H1 (cell line): ENCODE measurements around the gene BBX. TPM values are rescaled to one million over a fixed set of nuclear protein-coding genes. Genes with fewer than 3 reads are reported as not detected.

Experiments
- CTCF ChIA-PET: fragments of 300-600 bp; sonication (Branson Sonifier 250); formaldehyde crosslinking; loops from one replicate; lab custom pipeline; 2021; ENCODE audit not compliant: partially characterized antibody; lab: Charles Lee
- POLR2A ChIA-PET: fragments of 300-600 bp; sonication (Branson Sonifier 250); formaldehyde crosslinking; loops from one replicate; lab custom pipeline; 2021; ENCODE audit warnings: inconsistent platforms; ENCODE audit not compliant: partially characterized antibody; lab: Charles Lee
- DNase-seq, 2 experiments: peaks; one replicate each; pipeline versions ENCODE4 v3.0.0 to v3.0.0-alpha.2; 2010 to 2022; ENCODE audit warnings: low spot score in 2 of 2, low read depth in 1 of 2, mixed read lengths in 1 of 2
- FAIRE-seq: peaks from 2 replicates; lab custom pipeline; 2011; peaks lifted over from hg19 to GRCh38; lab: Jason Lieb, UNC
- H2AFZ ChIP-seq: 2 replicates; pipeline ENCODE4 v1.8.1; 2012; ENCODE audit warnings: low read length, inconsistent platforms
- H2AK5ac ChIP-seq: 2 replicates; pipeline ENCODE4 v1.6.1; 2013; ENCODE audit warnings: low read depth, low read length
- H2BK120ac ChIP-seq: replicated peaks from 2 replicates; pipeline ENCODE3; 2013; ENCODE audit warnings: low read depth, low read length, inconsistent platforms
- H2BK12ac ChIP-seq: 2 replicates; pipeline ENCODE4 v1.6.1; 2013; ENCODE audit warnings: low read depth, low read length
- H2BK15ac ChIP-seq: 2 replicates; pipeline ENCODE4 v1.6.1; 2013; ENCODE audit warnings: low read length
- H2BK20ac ChIP-seq: 2 replicates; pipeline ENCODE4 v1.6.1; 2013; ENCODE audit warnings: low read length
- H2BK5ac ChIP-seq: 2 replicates; pipeline ENCODE4 v1.6.1; 2013; ENCODE audit warnings: low read depth, low read length
- H3K14ac ChIP-seq: 2 replicates; pipeline ENCODE4 v1.6.1; 2013; ENCODE audit warnings: inconsistent platforms; ENCODE audit not compliant: insufficient read length
- H3K18ac ChIP-seq: 2 replicates; pipeline ENCODE4 v1.6.1; 2013; ENCODE audit warnings: low read length; ENCODE audit errors: extremely low read depth
- H3K23ac ChIP-seq: 2 replicates; pipeline ENCODE4 v1.6.1; 2013; ENCODE audit warnings: inconsistent platforms; ENCODE audit not compliant: insufficient read length
- H3K23me2 ChIP-seq: 2 replicates; pipeline ENCODE4 v1.6.1; 2013; ENCODE audit warnings: low read depth, low read length
- H3K27ac ChIP-seq: 2 replicates; pipeline ENCODE4 v1.6.1; 2011; ENCODE audit warnings: low read depth, low read length, inconsistent platforms
- H3K27me3 ChIP-seq, 4 experiments: replicated peaks in 1 of 4; 1 replicate in 1 of 4; 2 replicates in 3 of 4; pipeline versions ENCODE4 v1.6.1 to v1.8.1; 2011 to 2013; ENCODE audit warnings: low read length in 3 of 4, mild to moderate bottlenecking in 3 of 4, inconsistent platforms in 2 of 4, mixed read lengths in 2 of 4, moderate library complexity in 1 of 4; ENCODE audit not compliant: control insufficient read depth in 3 of 4, insufficient read depth in 3 of 4; ENCODE audit errors: extremely low read depth in 1 of 4
- H3K36me3 ChIP-seq, 4 experiments: 2 replicates each; pipeline versions ENCODE4 v1.6.1 to v1.8.1; 2011 to 2013; ENCODE audit warnings: mild to moderate bottlenecking in 4 of 4, low read length in 3 of 4, moderate library complexity in 2 of 4, control low read depth in 1 of 4, inconsistent platforms in 1 of 4; ENCODE audit not compliant: insufficient read depth in 4 of 4, control insufficient read depth in 2 of 4
- H3K4ac ChIP-seq: replicated peaks from 2 replicates; pipeline ENCODE3; 2013; ENCODE audit warnings: low read length, low read depth, mixed read lengths, inconsistent platforms; ENCODE audit not compliant: insufficient read length
- H3K4me1 ChIP-seq, 4 experiments: replicated peaks in 1 of 4; 1 replicate in 1 of 4; 2 replicates in 3 of 4; pipeline versions ENCODE4 v1.6.1 to v1.8.1; 2011 to 2013; ENCODE audit warnings: low read length in 3 of 4, inconsistent platforms in 2 of 4, mixed read lengths in 1 of 4; ENCODE audit not compliant: insufficient read depth in 4 of 4, control insufficient read depth in 3 of 4
- H3K4me2 ChIP-seq, 2 experiments: 2 replicates each; pipeline versions ENCODE4 v1.6.1 to v1.8.1; 2011 to 2013; ENCODE audit warnings: low read depth in 2 of 2, low read length in 2 of 2, control low read depth in 1 of 2, inconsistent platforms in 1 of 2, mild to moderate bottlenecking in 1 of 2; ENCODE audit not compliant: insufficient read depth in 1 of 2
- H3K4me3 ChIP-seq, 4 experiments: fragments of 200-600, 300-600 bp in 1 of 4; sonication (generic), shearing (Covaris generic), sonication (Bioruptor Twin) in 1 of 4; 2 replicates each; pipeline versions ENCODE4 v1.5.1 to v1.8.1; 2011 to 2016; ENCODE audit warnings: low read length in 4 of 4, low read depth in 3 of 4, control low read depth in 2 of 4, inconsistent platforms in 2 of 4, mild to moderate bottlenecking in 2 of 4, mixed read lengths in 1 of 4, moderate library complexity in 1 of 4; ENCODE audit not compliant: insufficient read depth in 2 of 4; ENCODE audit errors: extremely low read depth in 1 of 4
- H3K56ac ChIP-seq: replicated peaks from 2 replicates; pipeline ENCODE3; 2013; ENCODE audit warnings: low read depth, mild to moderate bottlenecking, mixed read lengths, low read length, inconsistent platforms; ENCODE audit not compliant: insufficient read length
- H3K79me1 ChIP-seq: 2 replicates; pipeline ENCODE4 v1.6.1; 2013; ENCODE audit warnings: low read depth, low read length, control low read depth
- H3K79me2 ChIP-seq, 2 experiments: 2 replicates each; pipeline versions ENCODE4 v1.6.1 to v1.8.1; 2012 to 2013; ENCODE audit warnings: low read length in 2 of 2, mild to moderate bottlenecking in 2 of 2, inconsistent platforms in 1 of 2; ENCODE audit not compliant: insufficient read depth in 2 of 2, control insufficient read depth in 1 of 2
- H3K9ac ChIP-seq, 4 experiments: replicated peaks in 1 of 4; 1 replicate in 1 of 4; 2 replicates in 3 of 4; pipeline versions ENCODE4 v1.6.1 to v1.8.1; 2011 to 2013; ENCODE audit warnings: low read depth in 3 of 4, low read length in 3 of 4, control low read depth in 2 of 4, mild to moderate bottlenecking in 2 of 4, moderate library complexity in 2 of 4, inconsistent platforms in 1 of 4; ENCODE audit errors: extremely low read depth in 1 of 4
- H3K9me3 ChIP-seq, 2 experiments: 2 replicates each; pipeline versions ENCODE4 v1.6.1 to v1.8.1; 2012 to 2013; ENCODE audit warnings: mild to moderate bottlenecking in 2 of 2, moderate library complexity in 2 of 2, control low read depth in 1 of 2, inconsistent platforms in 1 of 2, low read depth in 1 of 2, low read length in 1 of 2, mixed read lengths in 1 of 2; ENCODE audit not compliant: insufficient read depth in 2 of 2
- H4K20me1 ChIP-seq, 2 experiments: replicated peaks in 1 of 2; 2 replicates each; pipeline versions ENCODE3 to v1.8.1; 2011 to 2013; ENCODE audit warnings: inconsistent platforms in 2 of 2, low read length in 2 of 2, mild to moderate bottlenecking in 1 of 2; ENCODE audit not compliant: insufficient read depth in 2 of 2, control insufficient read depth in 1 of 2
- H4K5ac ChIP-seq: 2 replicates; pipeline ENCODE4 v1.6.1; 2013; ENCODE audit warnings: low read length, low read depth, mixed read lengths, inconsistent platforms; ENCODE audit not compliant: insufficient read length
- H4K8ac ChIP-seq: 2 replicates; pipeline ENCODE4 v1.8.0; 2013; ENCODE audit warnings: mild to moderate bottlenecking, moderate library complexity, low read length, inconsistent platforms; ENCODE audit not compliant: insufficient read depth; ENCODE audit errors: extremely low read depth
- H4K91ac ChIP-seq: replicated peaks from 2 replicates; pipeline ENCODE3; 2013; ENCODE audit warnings: low read length, mixed read lengths, inconsistent platforms; ENCODE audit not compliant: insufficient read length
- CTCF ChIP-seq, 3 experiments: IDR thresholded peaks; 1 replicate in 2 of 3; 2 replicates in 1 of 3; pipeline versions ENCODE4 v1.5.1 to v1.6.1; 2011; ENCODE audit warnings: low read length in 3 of 3, mild to moderate bottlenecking in 3 of 3, inconsistent platforms in 2 of 3, low read depth in 1 of 3, moderate library complexity in 1 of 3; ENCODE audit not compliant: insufficient read depth in 1 of 3; ENCODE audit errors: control extremely low read depth in 1 of 3
- POLR2A ChIP-seq, 2 experiments: IDR thresholded peaks; 1 replicate in 1 of 2; 2 replicates in 1 of 2; pipeline ENCODE4 v1.6.1; 2011; ENCODE audit warnings: low read depth in 2 of 2, low read length in 2 of 2, mild to moderate bottlenecking in 2 of 2; ENCODE audit errors: control extremely low read depth in 1 of 2
- RAD21 ChIP-seq, 2 experiments: IDR thresholded peaks in 1 of 2; conservative IDR thresholded peaks in 1 of 2; 2 replicates each; pipeline ENCODE4 v1.6.1; 2011; ENCODE audit warnings: low read depth in 2 of 2, low read length in 2 of 2, improper control_type of control experiment in 1 of 2, inconsistent platforms in 1 of 2, mild to moderate bottlenecking in 1 of 2, moderate library complexity in 1 of 2
- WGBS, 2 experiments: shearing (Covaris generic) in 1 of 2; methylation state at CpG; one replicate each; pipeline versions ENCODE4 v1.1.6 to v1.1.7; 2013 to 2015; ENCODE audit warnings: low lambda C conversion rate in 2 of 2, mixed read lengths in 2 of 2, inconsistent platforms in 1 of 2, low coverage in 1 of 2, missing lambda C conversion rate in 1 of 2; ENCODE audit not compliant: insufficient replicate concordance in 2 of 2, insufficient coverage in 1 of 2, insufficient read length in 1 of 2; ENCODE audit errors: extremely low coverage in 1 of 2, missing lambda C conversion rate in 1 of 2; 5-methylcytosine and 5-hydroxymethylcytosine counted together
- polyA plus RNA-seq, 7 experiments: library from polyadenylated mRNA; depleted of rRNA in 3 of 7; stranded (reverse) in 5 of 7; unstranded in 2 of 7; fragments of >200 nt in 5 of 7; fragments of 200-250 nt in 2 of 7; gene quantifications; 1 replicate in 5 of 7; 2 replicates in 1 of 7; 4 replicates in 1 of 7; pipeline versions ENCODE4 v1.2.1 to v1.2.3, GENCODE V29; 2011 to 2013; ENCODE audit warnings: missing spikeins in 2 of 7, mixed read lengths in 2 of 7
- total RNA-seq: library from RNA; stranded (reverse); fragmentation: NEBNext Ultra II Directional; extraction: Animal tissue kit (Norgen Biotek cat#: 25700); gene quantifications from 2 replicates; pipeline ENCODE4 v1.2.1, GENCODE V29; 2021

The BBX gene
- total and polyA plus RNA-seq, 2 of the 8 experiments (the other 6 are each of a cell fraction or from before 2014, with no cell fraction given) = 11.0 to 42.5 TPM

GRCh38 chr3:107512108-107512507 is 10.7 kb upstream of the BBX start:
- no peak overlapping the region for H2BK5ac ChIP-seq
- DNase-seq (no peak), FAIRE-seq (no peak)
- H2AK5ac ChIP-seq = no peak overlapping the region
- H4K8ac ChIP-seq = no peak overlapping the region
- H3K4me1 ChIP-seq = no peaks in the 10 kb centered on the region
- H2BK12ac ChIP-seq = no peak overlapping the region
- no peaks in the 10 kb centered on the region for H3K79me1 ChIP-seq
- no peaks in the 10 kb centered on the region for H4K20me1 ChIP-seq
- no peak overlapping the region for H3K4me3 ChIP-seq
- no peak overlapping the region for H2BK20ac ChIP-seq
- no peak overlapping the region for H2BK15ac ChIP-seq
- no peak overlapping the region for H3K56ac ChIP-seq
- H4K91ac ChIP-seq = no peak overlapping the region
- H3K27ac ChIP-seq = no peak overlapping the region
- no peak for TF ChIP-seq POLR2A (IDR thresholded peaks at IDR 0.05; ENCODE audit: control extremely low read depth in 1 of 2, low read depth in 2 of 2, low read length in 2 of 2)
- peak in 2 of 3 experiments; percentile 27; a peak in 2 of 4 replicates for TF ChIP-seq CTCF (IDR thresholded peaks at IDR 0.05; ENCODE audit: control extremely low read depth in 1 of 3, insufficient read depth in 1 of 3, low read depth in 1 of 3, low read length in 3 of 3)
- peak; percentile 52 to 57 for TF ChIP-seq RAD21 (IDR thresholded peaks at IDR 0.05 in 1 of 2, conservative IDR thresholded peaks at IDR 0.05 in 1 of 2; ENCODE audit: low read depth in 2 of 2, low read length in 2 of 2)
- no peaks in the 10 kb centered on the region for H3K79me2 ChIP-seq
- CTCF ChIA-PET = interaction anchor here (0.6 to 5.2 kb wide), 17 partner anchors 10 to 278 kb away, joined by 3 to 28 read pairs (median 4); no protein-coding TSS in a partner anchor
- H3K18ac ChIP-seq = no peak overlapping the region
- no peaks in the 10 kb centered on the region for H3K27me3 ChIP-seq
- no peak overlapping the region for H3K9ac ChIP-seq
- no peak overlapping the region for H3K23ac ChIP-seq
- H3K14ac ChIP-seq = no peak overlapping the region
- no peaks in the 10 kb centered on the region for H3K36me3 ChIP-seq
- POLR2A ChIA-PET = interaction anchor here (1.3 to 2.0 kb wide), 2 partner anchors 12 to 81 kb away, joined by 3 to 4 read pairs; no protein-coding TSS in a partner anchor
- H2AFZ ChIP-seq = no peak overlapping the region
- no peaks in the 10 kb centered on the region; the same call in 1 of the 2 replicates for H3K23me2 ChIP-seq
- no peak overlapping the region for H3K4me2 ChIP-seq
- no peaks in the 10 kb centered on the region for H3K9me3 ChIP-seq
- WGBS, 2 experiments = 69% methylated on average over 1 of the region's 1 CpG; no CpG with 5 or more reads in 1 of the 2 experiments
- H2BK120ac ChIP-seq = no peak overlapping the region
- no peak overlapping the region for H4K5ac ChIP-seq
- no peak overlapping the region for H3K4ac ChIP-seq
